ENCODE results near the gene NTM.

Gene NTM

DNA sequence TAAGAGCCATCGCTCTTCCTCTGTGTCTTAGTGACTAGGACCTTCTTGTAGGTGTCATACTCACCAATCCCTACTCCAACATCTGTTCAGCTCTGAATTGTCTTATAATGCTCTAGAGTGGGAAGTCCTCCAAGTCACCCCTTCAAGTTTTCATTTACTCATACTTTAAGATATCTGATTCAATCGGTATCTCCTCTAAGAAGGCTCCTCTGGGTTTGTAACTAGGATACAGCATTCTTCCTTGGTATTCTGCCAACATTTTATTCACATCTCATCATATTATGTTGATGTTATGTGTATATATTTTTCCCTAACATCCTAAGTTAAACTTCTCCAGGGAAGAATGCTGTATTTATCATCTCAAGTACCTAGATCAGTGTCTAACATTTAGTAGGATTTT is 662.1 kb downstream of the NTM start:
- DNase-seq: no peak

DNA sequence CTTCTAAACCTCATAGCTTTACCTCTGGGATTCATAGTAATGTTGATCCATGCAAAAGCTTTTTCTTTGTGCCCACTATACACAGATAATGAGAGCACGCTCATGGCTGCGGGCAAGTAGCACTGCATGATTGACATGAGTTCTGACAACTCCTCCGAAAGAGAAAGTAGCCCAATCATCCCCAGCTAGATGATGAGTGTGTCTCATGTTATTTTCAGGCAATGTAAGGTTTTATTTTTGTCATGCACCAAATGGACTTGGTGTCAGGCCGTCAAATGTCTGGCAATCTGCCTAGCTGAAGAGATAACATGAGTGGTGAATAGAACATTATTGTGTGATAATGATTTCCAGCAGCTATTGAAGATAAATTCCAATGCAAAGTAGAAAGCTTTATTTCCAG is 662.6 kb downstream of the NTM start:
- DNase-seq: no peak

DNA sequence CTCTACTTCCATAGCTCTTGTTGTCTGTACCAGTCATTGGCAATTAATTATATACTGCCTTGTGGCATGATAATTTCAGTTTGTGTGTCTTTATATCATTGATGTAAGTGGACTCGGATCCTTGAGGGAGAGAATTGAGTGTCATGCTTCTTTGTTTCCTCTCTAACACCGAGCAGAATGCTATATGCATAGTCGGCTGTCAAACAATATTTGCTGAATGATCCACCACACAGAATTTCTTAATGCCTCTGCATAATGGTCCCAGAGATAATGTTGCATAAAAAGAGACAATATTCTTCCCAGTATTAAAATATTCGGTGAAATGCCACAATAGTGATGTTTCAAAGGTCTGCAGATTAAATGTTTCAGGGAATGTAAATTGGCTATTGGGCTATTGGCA is 664.8 kb downstream of the NTM start:
- DNase-seq: no peak

DNA sequence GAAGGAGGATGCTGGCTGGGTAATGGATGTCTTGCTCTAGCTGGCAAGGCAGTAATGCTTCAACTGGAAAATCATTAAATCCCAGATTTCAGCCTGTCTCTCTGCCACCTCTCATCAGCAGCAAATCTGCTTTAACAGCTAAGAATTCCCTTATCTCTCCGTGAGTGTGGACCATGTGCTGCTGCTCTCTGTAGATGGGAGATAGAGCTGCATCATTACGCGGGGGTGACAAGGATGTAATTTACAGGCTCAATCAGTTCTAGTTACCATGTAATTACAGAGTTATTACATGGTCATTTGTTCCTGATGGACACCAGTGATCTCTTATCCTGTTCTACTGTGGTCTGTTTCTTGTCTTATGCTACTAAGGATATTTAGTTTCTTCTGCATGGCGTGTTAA is 665.4 kb downstream of the NTM start:
- DNase-seq: no peak

DNA sequence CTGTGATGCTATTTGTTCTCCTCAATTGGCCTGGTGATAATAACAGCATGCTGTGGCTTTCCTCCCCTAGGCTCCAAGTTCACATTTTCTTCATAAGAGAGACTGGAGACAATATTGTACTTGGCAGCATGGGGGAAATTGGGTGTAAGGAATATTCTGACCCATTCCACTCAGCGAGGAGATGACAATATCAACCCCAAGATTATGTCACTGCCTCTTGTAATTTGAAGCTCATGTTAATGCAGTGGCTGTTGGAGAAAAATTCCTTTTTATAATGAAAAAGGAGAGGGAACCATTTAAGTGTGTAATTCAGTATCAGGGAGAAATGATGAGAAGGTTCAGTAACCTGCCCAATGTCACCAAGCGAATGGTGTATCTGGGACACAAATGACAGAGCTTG is 665.8 kb downstream of the NTM start:
- no peak for DNase-seq

DNA sequence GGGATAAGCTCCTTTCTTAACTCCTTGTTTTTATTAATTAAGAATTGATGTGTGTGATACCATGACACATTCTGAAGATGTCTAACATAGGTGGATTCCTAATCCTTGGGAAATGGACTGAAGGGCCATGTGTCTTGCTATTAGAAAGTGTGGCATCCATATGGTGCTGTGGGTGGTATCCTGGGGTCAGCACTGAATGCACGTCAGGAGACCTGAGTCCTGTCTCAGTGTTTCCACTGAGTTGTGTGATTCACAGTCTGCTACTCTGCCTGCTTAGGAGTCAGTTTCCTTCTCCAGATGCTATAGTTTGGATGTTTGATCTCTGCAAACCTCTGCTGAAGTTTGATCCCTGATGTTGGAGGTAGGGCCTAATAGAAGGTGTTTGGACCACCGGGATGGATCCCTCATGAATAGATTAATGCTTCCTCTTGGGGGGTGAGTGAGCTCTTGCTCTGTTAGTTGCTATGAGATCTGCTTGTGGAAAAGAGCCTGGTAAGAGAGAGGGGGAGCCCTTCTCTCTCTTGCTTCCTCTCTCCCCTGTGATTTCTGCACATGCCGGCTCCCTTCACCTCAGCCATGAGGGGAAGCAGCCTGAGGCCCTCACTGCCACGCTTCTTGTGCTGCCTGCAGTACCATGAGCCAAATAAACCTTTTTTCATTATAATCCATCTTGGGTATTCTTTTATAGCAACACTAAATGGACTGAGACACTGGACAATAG is 666.5 kb downstream of the NTM start:
- no peak for DNase-seq

DNA sequence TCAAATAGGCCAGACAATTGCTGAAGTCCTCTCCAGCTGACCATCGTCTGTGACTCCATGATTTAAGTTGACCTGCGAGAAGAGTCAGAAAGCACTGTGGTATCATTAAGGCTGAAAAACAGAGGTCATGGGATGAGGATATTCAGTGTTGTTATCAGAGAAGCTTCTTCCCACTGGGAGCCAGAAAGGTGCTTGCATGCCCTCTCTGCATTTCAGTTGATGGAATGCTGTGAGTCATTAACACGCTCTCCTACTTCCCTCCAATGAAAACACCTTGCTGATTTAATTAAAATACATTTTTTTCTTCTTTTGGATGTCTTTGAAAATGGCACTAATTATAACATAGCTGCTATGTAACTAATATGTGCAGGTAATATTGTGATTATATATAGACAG is 667.0 kb downstream of the NTM start:
- DNase-seq: no peak

DNA sequence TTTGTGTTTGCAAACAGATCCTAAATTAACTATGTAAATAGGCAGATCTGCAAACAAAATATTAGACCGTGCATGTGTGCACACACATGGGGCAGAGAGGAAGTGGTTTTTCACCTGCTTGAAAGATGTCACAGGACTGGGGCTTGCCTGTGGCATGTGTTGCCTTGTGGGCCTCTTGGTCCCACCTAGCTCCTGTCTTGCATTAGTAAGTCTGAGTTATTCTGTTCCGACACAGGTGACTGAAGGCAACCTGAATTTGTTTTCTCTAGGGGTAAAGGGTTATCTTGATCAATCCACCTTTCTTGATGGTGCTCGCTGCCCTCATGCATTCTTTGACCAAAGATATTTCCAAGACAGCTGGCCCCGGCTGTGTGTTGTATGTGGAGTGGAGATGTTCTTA is 667.5 kb downstream of the NTM start:
- no peak for DNase-seq

DNA sequence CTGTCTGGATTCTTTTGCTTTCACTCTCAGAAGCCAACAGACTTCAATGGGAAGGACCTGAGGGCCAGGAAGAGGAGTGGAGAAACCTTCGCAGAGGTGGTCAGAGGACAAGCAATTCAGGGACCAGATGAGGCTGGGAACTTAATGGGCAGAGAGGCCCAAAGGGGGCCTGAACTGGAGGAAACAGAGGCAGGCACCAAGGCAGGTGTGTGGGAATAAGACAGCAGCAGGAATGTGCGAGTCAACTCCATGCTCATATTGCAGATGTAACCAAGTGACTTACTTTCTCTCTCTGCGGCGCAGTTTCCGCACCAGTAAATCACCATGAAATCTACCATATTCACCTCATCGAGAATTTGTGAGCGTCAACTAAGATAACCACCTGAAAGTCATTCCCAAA is 669.1 kb downstream of the NTM start:
- DNase-seq: no peak

DNA sequence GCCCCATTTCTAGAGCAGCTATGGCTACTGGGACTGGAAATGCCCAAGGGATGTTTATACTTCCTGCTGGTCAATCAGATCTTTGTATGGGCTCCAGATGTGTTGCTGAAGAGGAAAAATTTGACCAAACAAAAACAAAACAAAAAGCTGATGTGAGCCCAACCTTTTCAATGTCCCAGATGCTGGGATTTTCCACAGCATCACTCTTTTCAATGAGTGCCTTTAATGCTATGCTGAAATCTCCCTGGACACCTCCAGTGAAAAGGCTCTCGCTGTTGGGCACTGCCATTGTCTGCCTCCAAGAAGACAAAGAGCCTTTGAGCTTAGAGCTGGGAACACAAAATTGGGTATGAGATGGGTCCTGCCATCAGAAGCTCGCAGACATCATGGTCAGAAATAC is 671.9 kb downstream of the NTM start:
- no peak for DNase-seq

DNA sequence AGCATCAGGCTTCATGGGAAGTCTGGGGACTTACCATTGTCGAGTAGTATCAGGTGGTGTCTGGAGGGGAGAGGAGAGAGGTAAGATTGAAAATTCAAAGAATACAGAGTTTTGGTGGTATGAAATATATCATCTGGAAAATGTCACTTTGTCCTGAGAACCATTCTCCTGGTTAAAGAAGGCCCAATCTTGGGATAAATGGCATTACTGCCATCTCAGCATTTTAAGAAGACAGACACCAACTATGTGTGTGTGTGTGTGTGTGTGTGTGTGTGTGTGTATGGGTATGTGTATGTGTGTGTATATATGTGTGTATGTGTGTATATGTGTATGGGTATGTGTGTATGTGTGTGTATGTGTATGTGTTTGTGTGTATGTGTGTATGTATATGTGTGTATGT is 673.3 kb downstream of the NTM start:
- DNase-seq: no peak

DNA sequence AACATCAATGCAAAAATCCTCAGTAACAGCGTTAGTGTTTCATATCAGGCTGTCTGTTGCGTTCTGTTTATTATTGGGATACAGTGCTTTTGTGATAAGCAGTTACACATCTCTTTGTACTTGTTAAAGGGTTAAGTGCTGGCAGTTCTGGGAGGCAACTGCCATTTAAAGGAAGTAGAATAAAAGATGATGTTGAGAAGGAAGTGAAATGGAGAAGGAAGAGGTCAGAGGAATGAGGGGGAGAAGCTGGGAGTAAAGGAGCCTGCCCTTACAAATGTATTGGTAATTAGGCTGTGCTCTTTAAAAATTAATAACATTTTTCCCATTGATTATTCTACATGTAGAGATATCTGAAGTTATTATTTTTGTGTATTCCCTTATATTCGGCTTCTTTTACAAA is 674.7 kb downstream of the NTM start:
- no peak for DNase-seq

DNA sequence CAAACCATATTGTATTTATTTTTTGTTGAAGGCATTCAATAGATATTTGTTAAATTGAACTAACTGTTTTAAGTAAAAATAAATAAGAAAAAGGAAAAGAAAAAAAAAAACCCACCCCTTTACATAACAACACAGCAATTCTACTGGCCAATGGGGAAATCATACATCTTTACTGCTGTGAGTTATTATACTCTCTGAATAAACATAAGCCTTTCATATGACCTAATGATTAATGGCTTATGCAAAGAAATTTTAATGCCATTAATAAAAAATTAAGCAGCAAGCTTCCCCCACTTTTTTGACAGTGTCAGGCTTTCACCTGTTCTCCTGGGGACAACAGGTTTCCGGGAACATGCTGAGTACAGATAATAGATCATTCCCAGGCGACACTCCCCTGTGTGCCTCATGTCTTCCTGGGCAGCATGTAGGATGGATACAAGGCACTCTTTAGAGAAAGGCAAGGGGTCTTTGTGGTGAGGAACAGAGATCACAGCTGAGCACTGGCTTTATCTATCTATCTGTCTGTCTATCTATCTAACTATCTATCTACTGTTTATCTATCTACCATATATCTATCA is 676.0 kb downstream of the NTM start:
- DNase-seq: no peak

DNA sequence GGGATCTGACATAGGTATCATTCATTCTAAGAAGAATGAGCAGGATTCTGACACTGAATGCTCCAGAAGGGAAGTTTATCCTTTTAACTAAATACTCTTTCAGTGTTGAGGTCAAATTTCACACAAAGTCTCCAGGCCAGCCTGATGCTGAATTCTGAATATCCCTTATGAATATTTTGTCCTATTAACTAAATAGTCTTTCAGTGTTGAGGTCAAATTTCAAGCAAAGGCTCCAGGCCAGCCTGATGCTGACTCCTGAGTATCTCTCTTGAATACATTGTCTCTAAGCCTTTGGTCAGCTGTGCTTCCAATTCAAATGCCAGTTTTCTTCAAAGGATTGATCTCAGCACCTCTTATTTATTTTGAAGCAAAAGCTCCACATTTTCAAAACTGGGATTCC is 676.8 kb downstream of the NTM start:
- no peak for DNase-seq

DNA sequence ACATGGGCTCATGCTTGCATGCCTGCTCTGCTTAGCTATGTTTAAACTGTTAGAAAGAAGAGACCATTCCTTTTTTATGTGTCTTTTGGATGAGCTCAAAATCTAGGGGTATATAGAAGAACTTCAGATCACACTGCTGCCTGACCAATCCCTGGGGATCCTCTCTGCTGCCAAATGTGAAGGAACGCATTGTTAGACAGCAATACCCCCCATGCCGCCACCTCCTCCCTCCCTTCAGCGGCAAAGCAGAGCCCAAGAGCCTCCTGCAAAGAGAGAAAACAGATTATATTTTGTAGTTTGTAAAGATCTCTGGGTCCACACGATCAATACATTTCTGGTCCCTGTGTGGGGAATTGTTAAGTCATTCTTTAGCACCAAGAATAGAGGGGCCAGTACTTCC is 677.6 kb downstream of the NTM start:
- no peak for DNase-seq

DNA sequence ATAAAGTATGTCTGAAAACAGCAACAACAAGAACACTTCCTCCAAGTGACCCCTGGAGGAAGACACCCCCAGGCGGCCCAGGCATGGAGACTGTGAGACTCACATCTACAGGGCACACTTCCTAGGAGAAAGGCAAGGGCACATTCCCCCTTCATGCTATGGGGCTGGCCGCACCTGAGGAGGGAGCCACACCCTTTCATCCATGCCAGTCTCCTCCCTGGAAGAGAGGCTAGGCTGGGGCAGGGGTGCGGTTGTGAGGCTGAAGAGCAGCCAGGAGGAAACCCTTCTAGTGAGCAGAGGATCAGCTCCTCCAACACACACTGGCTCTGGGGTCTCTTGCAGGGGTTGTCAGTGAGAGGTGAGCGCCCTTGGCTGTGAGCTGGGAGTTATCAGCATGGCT is 678.8 kb downstream of the NTM start:
- DNase-seq: no peak

DNA sequence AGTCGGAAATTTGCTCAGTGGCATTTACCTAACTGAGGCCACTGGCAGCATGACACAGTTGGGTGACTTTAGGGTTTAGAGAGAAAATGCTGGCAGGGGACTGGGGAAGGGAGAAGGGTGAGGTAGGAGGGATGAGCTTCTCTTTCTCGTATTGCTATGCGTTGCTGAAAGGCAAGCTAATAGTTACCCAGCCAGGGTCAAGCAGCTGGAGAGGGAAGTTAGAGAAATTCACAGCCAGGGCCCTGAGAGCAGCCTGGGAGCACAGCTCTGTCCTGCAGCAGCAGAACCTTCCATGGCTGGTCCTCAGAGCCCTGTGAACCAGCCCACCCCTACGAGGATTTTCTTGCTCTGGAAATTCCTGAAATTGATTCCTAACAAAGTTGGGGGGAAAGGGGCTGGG is 679.6 kb downstream of the NTM start:
- no peak for DNase-seq

DNA sequence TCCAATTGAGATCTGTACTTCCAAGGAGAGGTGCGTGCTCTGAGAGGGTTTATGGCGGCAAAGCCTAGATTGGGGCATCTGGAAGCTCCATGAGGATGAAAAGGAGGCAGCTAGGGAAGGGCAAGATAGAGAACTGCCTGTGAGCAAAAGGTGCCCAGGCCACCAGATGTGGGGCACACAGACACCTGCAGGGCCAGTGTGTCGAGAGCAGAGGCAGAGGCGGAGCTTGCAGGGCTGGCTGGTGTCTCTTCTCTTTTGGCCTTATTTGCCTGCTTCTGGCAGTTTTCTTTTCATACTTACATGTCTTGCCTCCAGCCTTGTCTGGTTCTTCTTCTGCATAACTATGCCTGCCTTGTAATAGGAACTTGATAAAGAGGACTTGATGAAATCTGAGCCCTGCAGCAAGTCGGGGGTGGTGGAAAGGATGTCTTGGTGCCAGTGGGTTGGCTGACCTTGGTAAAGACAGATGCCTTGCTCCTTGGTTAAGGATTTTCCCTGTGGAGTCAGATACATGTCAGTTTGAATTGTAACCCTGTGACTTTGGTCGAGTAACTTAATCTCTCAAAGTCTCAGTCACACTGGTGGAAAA is 680.3 kb downstream of the NTM start:
- no peak for DNase-seq

DNA sequence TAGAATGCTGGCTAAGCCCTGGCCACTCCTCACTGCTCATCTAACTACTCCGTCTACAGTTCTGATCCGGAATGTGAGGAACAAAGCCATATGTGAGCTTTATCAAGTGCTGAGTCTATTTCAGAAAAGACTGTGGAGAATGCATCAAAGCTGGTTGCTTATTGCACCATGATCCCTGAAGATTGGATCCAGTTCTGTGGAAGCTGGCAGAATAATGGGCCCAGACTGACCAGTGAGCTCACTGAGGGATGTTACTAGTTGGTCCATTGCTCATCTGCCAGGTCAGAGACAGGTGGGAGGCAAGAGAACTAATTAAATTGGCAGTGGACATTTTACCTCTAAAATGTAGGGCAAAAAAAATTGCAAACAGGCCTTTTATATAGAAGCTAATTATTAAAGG is 681.3 kb downstream of the NTM start:
- DNase-seq: no peak

DNA sequence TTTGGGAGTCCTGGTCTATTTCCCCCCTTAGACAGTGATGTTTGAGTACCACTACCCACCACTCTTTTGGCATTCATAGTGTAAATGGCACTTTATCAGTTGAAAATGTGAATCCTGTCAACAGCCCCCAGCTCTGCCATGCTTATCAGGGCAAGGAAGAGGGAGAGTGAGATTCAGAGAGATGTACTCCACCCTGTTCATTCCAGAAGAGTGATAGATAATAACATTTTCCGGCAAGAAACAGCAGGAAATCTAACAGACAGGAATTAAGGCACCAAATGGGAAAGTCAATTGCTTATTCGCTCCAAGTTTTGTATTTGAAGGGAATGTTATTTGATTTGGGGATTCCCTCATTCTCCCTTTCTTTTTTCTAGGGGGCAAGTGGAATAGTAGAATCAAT is 681.9 kb downstream of the NTM start:
- no peak for DNase-seq

DNA sequence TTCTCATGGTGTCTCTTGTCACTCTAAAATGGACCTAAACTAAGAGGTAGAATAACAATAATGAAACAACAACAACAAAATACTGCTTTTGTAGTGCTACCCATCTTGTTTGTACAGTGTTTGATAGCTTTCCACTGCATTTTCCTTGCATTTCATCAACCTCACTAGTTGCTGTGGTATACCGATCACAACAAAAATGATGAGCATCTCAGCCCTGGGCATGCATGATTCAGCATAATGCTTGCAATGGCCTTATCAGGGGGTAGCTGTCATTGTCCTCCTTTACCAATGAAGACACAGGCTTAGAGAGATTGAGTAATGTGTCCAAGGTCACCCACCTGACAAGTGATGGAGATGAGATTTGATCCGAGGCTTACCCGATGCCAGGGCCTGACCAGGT is 682.5 kb downstream of the NTM start:
- no peak for DNase-seq

DNA sequence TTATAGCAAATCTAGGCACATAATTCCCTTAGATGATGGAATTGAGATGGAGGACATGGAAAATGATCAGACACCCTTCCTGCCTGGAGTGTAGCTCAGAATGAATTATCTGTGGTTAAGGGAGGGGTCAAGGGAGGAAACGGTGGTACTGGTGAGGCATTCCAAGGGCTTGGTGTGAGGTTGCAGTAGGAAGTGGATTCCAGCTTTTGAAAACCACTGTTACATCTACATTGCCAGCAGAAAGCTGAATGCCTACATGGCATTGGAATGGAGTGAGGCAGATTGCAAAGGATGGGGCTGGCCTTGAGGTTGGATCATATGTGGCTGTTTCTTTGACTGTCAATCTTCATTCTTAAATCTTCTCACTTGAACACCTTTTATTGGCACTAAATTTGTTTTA is 684.4 kb downstream of the NTM start:
- DNase-seq: peak; percentile 40

DNA sequence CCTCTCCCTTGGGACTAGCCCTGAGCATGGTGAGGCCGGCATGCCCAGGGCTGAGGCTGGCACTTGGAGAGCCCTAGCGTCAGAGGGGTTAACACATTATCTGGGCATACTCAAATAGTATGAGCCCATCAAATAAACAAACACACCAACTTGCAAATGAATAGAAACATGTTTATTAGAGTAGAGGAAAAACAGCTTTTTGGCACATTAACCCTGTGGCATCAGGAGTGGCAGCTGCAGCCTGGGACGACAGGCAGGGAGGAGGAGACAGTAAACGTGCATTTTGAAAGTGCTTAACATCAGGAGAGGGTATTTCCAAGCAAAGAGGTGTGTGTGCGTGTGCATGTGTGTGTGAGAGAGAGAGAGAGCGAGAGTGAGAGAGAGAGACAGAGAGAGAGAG is 684.9 kb downstream of the NTM start:
- peak; percentile 40 for DNase-seq

DNA sequence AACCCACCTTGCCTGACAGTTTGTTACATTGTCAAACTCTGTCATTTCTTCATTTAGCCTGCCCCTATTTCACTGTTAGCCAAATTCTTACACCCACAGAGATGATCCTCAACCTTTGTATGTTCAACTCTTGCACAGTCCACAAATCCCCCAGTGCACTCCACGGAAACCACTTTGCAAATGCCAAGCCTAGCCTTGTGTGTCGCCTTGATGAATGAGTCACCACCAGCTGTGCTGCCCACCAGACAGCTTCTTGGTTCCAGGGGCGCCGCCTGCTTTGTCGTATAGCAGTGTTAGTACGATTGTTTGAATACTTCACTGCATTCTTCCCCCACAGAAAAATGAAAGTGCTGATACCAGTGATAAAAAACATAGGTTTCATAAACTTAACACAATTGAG is 686.3 kb downstream of the NTM start:
- DNase-seq: no peak

DNA sequence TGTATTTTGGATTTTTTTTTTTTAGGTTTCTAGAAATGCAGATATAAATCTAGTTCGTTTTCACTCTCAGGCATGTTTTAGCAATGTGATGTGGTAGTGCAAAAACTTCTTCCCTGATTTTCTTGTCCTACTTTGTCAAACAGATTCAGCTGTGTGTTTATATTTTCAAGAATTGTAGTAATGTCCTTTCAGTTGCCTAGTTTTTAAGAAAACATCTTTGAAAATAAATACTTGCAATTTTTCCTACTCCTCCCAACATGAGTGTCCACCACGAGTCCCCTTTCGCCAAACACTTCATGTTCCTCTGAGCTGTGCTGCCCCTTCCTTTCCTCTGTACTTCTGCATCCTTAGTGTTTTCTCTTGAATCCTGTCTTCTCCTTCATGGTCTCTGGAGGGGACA is 686.9 kb downstream of the NTM start:
- DNase-seq: no peak
